Measurements from ENCODE around the gene C4orf51. TPM values are rescaled to one million over a fixed set of nuclear protein-coding genes. Genes with fewer than 3 reads are reported as not detected.

The C4orf51 gene
- polyA plus RNA-seq, 1 experiment = not detected

- Histone ChIP-seq H3K9me3 (ENCODE audit: control insufficient read depth, insufficient read depth, low read length) (peaks cover 4% of the 10 kb centered on the region; the same call in 1 of the 2 replicates), H3K27ac (ENCODE audit: low read depth, low read length) (no peak overlapping the region), H3K4me3 (ENCODE audit: low read depth, low read length) (no peak overlapping the region), H3K27me3 (ENCODE audit: control insufficient read depth, insufficient read depth, low read length) (no peaks in the 10 kb centered on the region)
- no peak for TF ChIP-seq CTCF (IDR thresholded peaks at IDR 0.05; ENCODE audit: low read depth, low read length)
- POLR2A ChIA-PET = interaction anchor here (0.6 kb wide), 1 partner anchor 425 kb away, joined by 10 read pairs; no protein-coding TSS in a partner anchor
- DNase-seq (ENCODE audit: low read depth, low spot score) = no peak
- CTCF ChIA-PET = no interaction called here
Measured at GRCh38 chr4:145762719-145763118, 82.8 kb downstream of the C4orf51 start.

GRCh38 chr4:145763399-145763798 is 83.5 kb downstream of the C4orf51 start:
- no peak for DNase-seq (ENCODE audit: low read depth, low spot score)
- POLR2A ChIA-PET = no interaction called here
- Histone ChIP-seq H3K27me3 (ENCODE audit: control insufficient read depth, insufficient read depth, low read length) (no peaks in the 10 kb centered on the region), H3K4me3 (ENCODE audit: low read depth, low read length) (no peak overlapping the region), H3K9me3 (ENCODE audit: control insufficient read depth, insufficient read depth, low read length) (peaks cover 4% of the 10 kb centered on the region; the same call in 1 of the 2 replicates), H3K27ac (ENCODE audit: low read depth, low read length) (no peak overlapping the region)
- TF ChIP-seq CTCF (IDR thresholded peaks at IDR 0.05; ENCODE audit: low read depth, low read length) = no peak
- CTCF ChIA-PET = no interaction called here

GRCh38 chr4:145766273-145766672 is 86.3 kb downstream of the C4orf51 start:
- Histone ChIP-seq H3K27me3 (ENCODE audit: control insufficient read depth, insufficient read depth, low read length) (no peaks in the 10 kb centered on the region), H3K9me3 (ENCODE audit: control insufficient read depth, insufficient read depth, low read length) (peaks cover under 1% of the 10 kb centered on the region; the same call in 1 of the 2 replicates), H3K27ac (ENCODE audit: low read depth, low read length) (no peak overlapping the region), H3K4me3 (ENCODE audit: low read depth, low read length) (no peak overlapping the region)
- CTCF ChIA-PET = no interaction called here
- no peak for DNase-seq (ENCODE audit: low read depth, low spot score)
- no peak for TF ChIP-seq CTCF (IDR thresholded peaks at IDR 0.05; ENCODE audit: low read depth, low read length)
- POLR2A ChIA-PET = no interaction called here

GRCh38 chr4:145769450-145770037 is 89.6 kb downstream of the C4orf51 start:
- ChIA-PET CTCF (no interaction called here), POLR2A (no interaction called here)
- no peak for DNase-seq (ENCODE audit: low read depth, low spot score)
- no peak overlapping the region for H3K27ac ChIP-seq (ENCODE audit: low read depth, low read length)
- TF ChIP-seq CTCF (IDR thresholded peaks at IDR 0.05; ENCODE audit: low read depth, low read length) = no peak
- no peak overlapping the region for H3K4me3 ChIP-seq (ENCODE audit: low read depth, low read length)
- H3K9me3 ChIP-seq (ENCODE audit: control insufficient read depth, insufficient read depth, low read length) = no peaks in the 10 kb centered on the region
- no peaks in the 10 kb centered on the region for H3K27me3 ChIP-seq (ENCODE audit: control insufficient read depth, insufficient read depth, low read length)

GRCh38 chr4:145770124-145770523 is 90.2 kb downstream of the C4orf51 start:
- no peaks in the 10 kb centered on the region for H3K9me3 ChIP-seq (ENCODE audit: control insufficient read depth, insufficient read depth, low read length)
- no peak for DNase-seq (ENCODE audit: low read depth, low spot score)
- POLR2A ChIA-PET = no interaction called here

More at GRCh38 chr4:145770124-145770523, 90.2 kb downstream of the C4orf51 start:
- TF ChIP-seq CTCF (IDR thresholded peaks at IDR 0.05; ENCODE audit: low read depth, low read length) = no peak
- Histone ChIP-seq H3K27ac (ENCODE audit: low read depth, low read length) (no peak overlapping the region), H3K27me3 (ENCODE audit: control insufficient read depth, insufficient read depth, low read length) (no peaks in the 10 kb centered on the region), H3K4me3 (ENCODE audit: low read depth, low read length) (no peak overlapping the region)
- CTCF ChIA-PET = no interaction called here

Data from AG04450 (cell line).